SK-N-MC (cell line): ENCODE data around the gene METRNL.

Experiments used
- EZH2 ChIP-seq: fragments of 200-600 bp; sonication (generic); IDR thresholded peaks from one replicate; pipeline ENCODE4 v1.6.1; 2017; ENCODE audit warnings: antibody characterized with exemption
- POLR2AphosphoS5 ChIP-seq: IDR thresholded peaks from 2 replicates; pipeline ENCODE4 v1.6.1; 2012; ENCODE audit warnings: mild to moderate bottlenecking, low read depth, low read length, borderline replicate concordance

- TF ChIP-seq EZH2 (no peak), POLR2AphosphoS5 (no peak)
Observed at GRCh38 chr17:83124871-83125514, 45.6 kb downstream of the METRNL start.
